Fibroblast of skin of right biceps (primary cell): Measurements from ENCODE around the gene CCT8.
"Not testable (repeated sequence)": the region's sequence is repeated elsewhere in the genome, so short reads cannot be mapped to it uniquely, and the experiment has no call there.

ENCODE experiments used
- DNase-seq: peaks from one replicate; pipeline ENCODE4 v3.0.0-alpha.2; 2013

Gene CCT8

GRCh38 chr21:29011236-29011635 is 62.2 kb downstream of the CCT8 start:
- not testable (repeated sequence) for DNase-seq

GRCh38 chr21:29008367-29008766 is 65.1 kb downstream of the CCT8 start:
- no peak for DNase-seq

- DNase-seq, result no peak
Measured at GRCh38 chr21:29007810-29008209, 65.6 kb downstream of the CCT8 start.

GRCh38 chr21:29007135-29007534 is 66.3 kb downstream of the CCT8 start:
- DNase-seq, result no peak
